Embryonic facial prominence (tissue), 1 donor: ENCODE results near the gene CISH.

Source experiments
- DNase-seq: peaks from one replicate; pipeline ENCODE4 v3.0.0-alpha.2; 2016; ENCODE audit errors: extremely low spot score

Gene CISH

GRCh38 chr3:50637011-50637410 lies 25.4 kb upstream of the CISH start:
- no peak for DNase-seq

- no peak for DNase-seq
These were observed 23.5 kb upstream of the CISH start for GRCh38 chr3:50635066-50635465.

- no peak for DNase-seq
These were observed 21.7 kb upstream of the CISH start for GRCh38 chr3:50633230-50633790.

GRCh38 chr3:50632450-50632849 lies 20.9 kb upstream of the CISH start:
- DNase-seq = no peak

DNA sequence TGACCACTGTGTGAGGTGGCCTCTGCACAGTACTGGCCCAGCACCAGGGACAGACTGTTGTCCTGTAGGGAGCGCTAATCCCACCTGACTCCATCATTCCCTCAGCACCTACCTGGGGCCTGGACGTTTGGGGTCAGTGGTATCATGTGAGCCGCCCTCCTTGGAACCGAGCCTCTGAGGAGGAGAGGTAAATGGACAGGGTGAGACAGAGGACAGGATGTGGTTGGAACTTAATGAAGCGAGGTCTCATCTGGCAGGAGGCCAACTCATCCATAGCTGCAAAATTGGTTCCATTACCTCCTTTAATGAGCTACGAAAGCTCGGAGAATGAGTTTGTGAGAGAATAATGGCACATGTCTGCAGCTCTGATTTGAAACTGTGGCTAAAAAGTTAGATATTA lies 19.3 kb upstream of the CISH start:
- DNase-seq = no peak

DNA sequence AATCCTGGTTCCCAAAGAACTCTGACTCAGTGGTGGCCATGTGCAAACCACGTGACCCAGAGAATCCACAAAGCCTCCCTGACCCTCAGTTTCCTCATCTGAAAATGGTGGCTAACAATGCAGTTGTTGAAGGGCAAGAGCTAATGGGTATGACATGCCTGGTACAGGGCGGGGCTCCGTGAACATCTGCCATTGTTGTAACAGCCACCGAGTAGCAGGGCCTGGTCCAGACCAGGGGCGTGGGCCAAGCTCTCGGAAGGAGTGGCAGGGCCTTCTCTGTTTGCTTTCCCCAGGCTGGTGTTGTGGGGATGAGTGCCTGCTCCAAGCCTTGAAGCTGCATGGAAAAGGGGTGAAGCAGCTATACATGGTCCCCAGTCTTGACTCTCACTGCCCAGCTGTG lies 18.8 kb upstream of the CISH start:
- no peak for DNase-seq

GRCh38 chr3:50628601-50629000 lies 17.0 kb upstream of the CISH start:
- no peak for DNase-seq

DNA sequence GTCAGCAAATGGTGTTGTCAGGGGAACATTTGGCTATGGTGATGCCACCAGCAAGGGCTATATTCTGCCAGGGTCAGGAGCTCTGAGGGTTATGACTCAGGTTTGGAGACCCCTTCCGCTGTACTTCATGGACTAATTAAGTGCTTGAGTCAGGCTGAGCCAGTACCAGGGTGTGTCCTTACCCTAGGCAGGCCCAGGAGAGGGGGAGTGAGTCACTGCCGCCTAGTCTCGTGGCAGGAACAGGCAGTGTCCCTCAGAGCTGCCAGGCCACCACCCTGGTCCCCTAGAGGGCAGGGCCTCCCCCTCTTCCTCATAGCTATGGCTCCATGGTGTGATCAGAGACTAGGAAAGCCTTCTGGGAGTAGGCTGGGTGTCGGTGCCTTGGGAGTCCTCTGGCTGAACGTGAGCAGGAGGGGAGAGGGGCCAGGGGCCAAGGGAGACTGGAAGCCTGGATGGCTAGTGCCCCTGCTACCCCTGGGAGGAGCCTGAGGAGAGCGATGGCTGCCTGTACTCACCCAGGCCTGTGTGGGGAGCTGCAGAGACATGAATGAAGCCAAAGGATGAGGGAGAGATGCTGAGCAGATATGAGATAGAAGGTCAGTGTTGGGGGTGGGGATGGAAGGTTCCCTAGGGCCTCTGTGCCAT lies 16.0 kb upstream of the CISH start:
- DNase-seq = no peak

DNA sequence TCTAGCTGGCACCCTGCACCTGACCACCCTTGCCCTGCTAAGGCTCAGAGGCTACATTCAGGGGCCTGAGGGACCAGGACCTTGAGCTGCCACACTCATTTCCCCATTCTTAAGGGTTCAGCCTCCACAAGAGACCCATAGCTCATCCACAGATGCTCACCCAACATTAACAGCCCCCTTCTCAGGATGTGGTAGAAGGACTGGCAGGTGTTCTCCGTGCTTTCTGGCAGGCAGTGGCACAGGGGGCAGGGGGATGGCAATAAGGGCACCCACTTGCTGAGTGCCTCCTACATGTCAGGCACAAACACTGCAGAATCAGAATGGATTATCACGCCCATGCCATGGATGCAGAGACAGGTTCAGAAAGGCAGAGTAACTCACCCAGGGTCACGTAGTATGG lies 14.8 kb upstream of the CISH start:
- no peak for DNase-seq

GRCh38 chr3:50625231-50626182 lies 13.9 kb upstream of the CISH start:
- no peak for DNase-seq

- DNase-seq = no peak
These were observed 13.1 kb upstream of the CISH start for GRCh38 chr3:50624634-50625033.

DNA sequence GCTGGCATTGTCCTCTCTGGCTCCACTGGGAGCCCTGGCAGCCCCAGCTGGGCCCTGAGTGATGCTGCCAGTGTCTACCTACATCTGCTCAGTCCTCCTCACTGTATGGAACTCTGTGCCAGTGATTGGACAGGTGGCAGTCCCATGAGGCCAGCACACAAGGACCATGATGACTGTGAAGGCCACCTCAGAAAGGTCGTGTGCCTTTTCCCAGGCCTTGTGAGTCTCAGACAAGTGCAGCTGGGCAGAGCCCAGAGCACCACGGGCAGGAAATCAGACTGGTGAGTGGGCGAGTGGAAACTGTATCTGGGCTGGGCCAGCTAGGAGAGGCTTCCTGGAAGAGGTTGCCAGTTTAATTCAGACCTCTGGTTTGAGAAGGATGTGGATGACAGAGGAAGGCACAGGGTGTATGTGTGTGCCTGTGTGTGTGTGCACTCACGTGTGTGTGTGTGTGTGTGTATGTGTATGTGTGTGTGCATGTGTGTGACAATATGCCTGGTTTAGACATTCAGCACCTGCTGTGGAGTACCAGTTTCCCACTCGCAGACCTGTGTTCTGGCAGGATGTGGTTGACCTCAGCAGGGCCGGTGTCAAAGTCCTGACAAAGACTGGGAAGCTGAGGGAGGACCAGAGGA lies 12.4 kb upstream of the CISH start:
- DNase-seq = no peak

DNA sequence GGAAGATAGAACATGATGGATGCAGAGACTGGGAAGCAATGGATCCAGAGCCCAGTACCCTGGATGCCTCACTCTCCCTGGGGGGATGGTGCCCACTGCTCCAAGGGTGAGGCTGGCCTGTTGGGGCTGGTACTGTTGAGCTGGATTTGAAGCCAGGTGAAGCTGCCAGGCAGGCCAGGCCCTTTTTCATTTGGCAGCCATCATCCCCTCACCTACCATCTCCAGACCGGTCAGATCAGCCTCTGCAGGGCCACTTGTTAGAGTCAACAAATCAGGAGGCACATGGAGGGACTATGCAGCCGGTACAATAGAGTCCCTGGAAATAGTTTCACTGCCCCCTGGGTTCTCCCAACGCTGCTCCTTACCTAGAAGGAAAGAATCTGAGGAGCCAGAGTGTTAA lies 11.3 kb upstream of the CISH start:
- DNase-seq = no peak

DNA sequence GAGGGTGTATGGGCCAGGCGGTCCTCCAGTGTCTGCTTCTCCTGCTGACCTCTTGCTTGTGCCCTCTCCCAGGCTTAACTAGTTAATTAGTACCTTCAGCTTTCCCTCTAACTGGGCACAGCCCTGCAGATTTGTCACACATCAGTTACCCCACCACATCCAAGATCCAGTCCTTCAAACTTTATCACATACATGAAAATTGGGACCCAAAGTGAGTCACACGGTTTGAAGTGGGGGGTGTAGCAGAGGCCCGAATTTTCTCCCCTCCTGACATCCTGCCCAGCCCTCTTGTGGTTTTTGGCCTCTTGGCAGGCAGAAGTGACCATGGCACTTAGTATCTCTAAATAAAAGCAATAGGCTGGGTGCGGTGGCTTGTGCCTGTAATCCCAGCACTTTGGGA lies 9.2 kb upstream of the CISH start:
- no peak for DNase-seq

DNA sequence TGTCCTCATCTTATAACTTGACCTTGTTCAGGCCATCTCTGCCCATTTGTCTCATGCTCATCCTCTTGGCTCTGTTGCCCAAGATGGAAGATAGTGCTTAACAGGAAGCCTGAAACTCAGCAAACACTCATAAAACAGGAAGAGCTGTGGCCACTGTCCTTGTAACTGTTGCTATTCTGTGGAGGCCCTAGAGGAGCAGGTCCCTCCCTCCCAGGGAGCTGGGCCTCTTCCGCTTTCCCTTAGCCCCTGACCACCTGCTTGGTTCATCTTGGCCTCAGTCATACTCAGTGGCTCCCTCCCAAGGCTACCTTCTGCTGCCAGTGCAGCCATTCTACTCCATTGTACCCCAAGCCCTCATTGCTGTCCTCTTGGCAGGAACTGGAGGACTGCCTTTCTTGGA lies 8.8 kb upstream of the CISH start:
- no peak for DNase-seq

GRCh38 chr3:50617911-50618481 lies 6.4 kb upstream of the CISH start:
- DNase-seq = no peak

- no peak for DNase-seq
These were observed 5.7 kb upstream of the CISH start, which contains the start of gene MAPKAPK3 for GRCh38 chr3:50617096-50617791. MAPKAPK3 (plus strand) TSS chr3:50617151; CDS start chr3:50617566, 415 bp downstream.

GRCh38 chr3:50616770-50617095 lies 5.2 kb upstream of the CISH start:
- peak; percentile 75 for DNase-seq

DNA sequence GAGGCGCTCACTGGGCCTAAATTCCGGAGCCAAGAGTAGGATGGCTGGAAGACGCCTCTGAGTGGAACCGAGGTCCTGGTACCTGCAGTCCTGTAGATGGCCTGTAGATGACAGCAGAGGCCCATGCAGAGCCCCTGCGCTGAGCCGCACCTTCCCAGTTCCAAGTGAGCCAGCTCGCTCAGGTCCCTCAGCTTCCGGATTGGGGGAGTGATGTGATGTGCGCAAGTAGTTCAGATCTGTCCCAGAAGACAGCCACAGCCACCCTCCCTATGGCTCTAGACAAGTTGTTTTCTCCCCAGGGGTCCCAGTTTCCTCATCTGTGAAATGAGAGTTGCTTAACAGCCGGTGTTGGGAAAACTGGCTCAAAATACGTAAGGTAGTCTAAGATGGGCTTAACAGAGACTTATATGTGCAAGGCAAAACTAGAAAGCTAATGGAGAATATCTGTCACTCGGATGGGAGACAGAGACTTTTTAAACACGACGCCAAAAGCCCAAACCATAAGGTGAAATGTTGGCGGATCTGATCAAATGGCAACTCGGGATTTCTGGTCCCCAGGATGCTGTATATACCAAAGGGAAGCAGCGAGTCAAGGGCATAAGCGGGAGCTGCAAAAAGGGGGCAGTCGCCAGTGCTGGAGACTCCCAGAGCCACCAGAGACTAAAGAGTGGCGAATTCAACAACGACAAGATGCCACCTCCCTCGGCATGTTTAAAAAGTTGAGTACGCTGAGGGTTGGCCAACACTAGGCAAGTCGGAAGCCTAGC lies 4.6 kb upstream of the CISH start:
- peak; percentile 77 for DNase-seq

GRCh38 chr3:50615190-50615589 lies 3.6 kb upstream of the CISH start:
- no peak for DNase-seq
